NB4 (cell line): ENCODE data around the gene ZNF516.

ENCODE experiments used
- CTCF ChIP-seq: IDR thresholded peaks from one replicate; pipeline ENCODE4 v1.5.1; 2012; ENCODE audit warnings: low read depth, low read length
- MYC ChIP-seq: IDR thresholded peaks from 2 replicates; pipeline ENCODE4 v1.6.1; 2011; ENCODE audit warnings: low read depth, low read length
- POLR2A ChIP-seq: IDR thresholded peaks from 2 replicates; pipeline ENCODE4 v1.6.1; 2011; ENCODE audit warnings: mild to moderate bottlenecking; ENCODE audit not compliant: insufficient read length; ENCODE audit errors: extremely low read depth

DNA sequence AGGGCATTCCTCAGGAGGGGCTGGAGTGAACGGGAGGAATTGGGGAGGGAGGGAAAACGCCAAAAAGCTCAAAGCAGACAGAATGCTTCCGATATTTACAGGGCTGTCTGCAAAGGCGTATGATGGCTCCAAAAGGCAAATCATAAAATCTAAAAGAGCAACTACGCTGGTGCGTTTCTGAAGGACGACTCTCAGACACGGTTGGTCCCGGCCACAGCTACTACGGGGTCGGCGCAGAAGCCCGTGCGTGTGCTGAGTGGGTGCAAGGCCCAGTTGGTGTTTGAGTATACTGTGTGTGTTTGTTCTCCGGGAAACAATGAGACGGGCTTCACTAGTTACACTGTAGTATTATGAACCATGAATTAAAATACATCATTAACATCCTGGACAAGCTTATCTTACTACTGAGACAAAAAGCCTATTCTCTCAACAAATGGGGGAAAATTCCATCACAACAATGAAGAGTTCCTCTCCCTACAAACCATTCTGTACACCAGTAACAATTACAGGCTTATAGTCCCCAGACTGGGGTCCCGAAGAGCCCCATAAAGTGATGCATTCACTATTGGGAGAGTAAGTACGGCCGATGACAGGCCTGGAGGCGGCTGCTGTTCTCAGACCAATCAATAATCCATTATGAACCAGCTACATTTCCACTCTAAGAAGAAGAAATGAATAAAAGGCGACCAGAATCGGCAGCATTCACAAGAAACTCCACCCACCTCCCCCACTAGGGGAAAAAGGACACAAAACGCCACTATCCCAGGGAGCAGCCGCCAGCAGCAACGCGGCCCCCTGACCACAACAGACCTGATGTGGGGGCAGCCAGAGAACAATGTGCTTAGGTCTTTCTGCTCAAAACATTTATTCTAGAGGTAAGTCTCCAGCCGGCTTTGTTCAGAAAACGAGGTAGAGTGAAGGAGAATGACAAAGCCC, 43.4 kb downstream of the ZNF516 start:
- no peak for TF ChIP-seq MYC
- no peak for TF ChIP-seq CTCF
- TF ChIP-seq POLR2A = no peak
